ENCODE results near the gene NUB1.

NUB1 gene

DNA sequence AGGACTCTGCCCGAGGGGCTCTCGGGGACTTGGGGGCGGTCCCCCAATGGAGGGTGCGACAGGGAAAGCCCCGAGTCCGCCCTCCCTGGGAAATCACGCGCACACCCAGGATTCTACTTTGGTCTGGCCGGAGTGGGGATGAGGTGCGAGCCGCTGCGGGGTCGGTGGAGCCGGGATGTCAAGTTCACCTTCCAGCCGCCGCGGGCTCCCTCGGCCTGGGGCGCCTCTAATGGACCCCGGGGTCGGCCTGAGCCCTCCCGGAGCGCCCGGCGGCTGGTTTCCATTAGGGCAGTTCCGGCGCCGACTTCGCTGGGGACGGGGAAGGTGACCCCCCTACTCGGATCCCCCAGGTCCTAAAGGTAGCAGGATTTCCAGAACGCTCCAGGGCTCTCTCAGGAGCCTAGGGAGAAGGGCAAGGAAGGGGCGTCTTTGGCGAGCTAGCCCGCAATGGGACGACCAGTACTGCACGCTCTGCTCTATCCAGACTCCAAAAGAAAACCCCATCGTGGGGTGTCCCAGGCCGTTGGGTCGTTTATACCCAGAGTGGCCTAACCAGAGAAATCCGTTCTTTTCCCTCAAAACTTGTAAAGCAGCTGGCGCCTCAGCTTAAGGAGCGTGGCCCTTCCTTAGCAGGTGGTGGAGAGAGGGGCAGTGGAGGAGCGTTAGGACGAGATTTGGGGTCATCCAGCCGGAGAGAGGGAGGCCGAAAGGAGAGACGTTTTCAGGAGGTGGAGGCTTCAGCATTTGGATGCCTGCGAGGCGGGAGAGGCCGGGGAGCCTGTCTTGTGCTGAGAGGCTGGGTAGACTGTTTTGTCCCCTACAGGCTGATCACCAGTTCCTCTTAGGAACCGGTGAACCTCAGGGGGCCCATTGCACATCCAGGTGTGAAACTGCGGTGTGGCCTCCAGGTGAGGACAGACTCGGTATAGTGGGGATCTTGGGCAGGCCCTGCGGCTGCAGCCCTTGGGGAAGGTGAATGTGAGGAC is 69.1 kb downstream of the NUB1 start:
- DNase-seq (ENCODE audit: low read depth) = no peak
- H3K4me3 ChIP-seq (ENCODE audit: low read depth, low read length) = peak overlapping the region; percentile 40

DNA sequence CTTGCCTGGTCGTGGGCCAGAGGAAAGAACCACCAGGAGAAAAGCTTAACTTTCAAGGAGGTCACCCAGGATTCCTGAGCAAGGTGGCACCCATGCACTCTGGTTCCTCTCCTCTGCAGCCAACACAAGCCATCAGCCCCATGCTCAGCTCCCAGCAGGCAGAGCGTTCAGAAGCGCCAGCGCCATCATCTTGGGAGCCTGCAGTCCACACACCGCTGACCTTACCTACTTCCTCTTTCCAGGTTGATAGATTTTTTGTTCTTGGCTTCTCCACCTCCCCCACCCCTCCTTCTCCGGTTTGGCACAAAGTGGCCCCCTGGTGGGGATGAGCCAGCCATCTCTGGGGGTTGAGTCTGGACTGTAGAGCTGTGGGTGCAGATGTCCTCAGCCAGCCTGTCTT is 69.9 kb downstream of the NUB1 start:
- no peak for DNase-seq (ENCODE audit: low read depth)

DNA sequence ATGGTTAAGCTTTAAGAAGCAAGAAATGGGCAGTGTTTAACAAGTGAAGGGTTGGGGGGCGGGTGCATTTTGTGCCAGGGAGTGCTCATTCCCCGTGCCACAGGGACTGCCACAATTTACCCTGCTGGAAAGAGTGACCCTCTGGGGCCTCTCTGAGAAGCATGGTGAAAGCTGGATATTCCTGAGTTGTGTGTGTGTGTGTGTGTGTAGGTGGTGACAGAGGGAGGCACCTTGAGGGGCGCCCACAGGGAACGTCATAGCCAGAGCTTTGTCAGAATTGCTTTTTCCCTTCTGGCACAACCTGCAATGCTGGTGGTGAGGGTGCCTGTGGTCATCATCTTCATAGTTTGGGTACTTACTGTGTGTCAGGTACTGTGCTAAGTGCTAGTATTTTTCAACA is 70.7 kb downstream of the NUB1 start:
- H3K4me3 ChIP-seq (ENCODE audit: low read depth, low read length) = no peak overlapping the region
- DNase-seq (ENCODE audit: low read depth) = no peak

More for the DNA sequence above, 69.9 kb downstream of the NUB1 start:
- no peak overlapping the region for H3K4me3 ChIP-seq (ENCODE audit: low read depth, low read length)

DNA sequence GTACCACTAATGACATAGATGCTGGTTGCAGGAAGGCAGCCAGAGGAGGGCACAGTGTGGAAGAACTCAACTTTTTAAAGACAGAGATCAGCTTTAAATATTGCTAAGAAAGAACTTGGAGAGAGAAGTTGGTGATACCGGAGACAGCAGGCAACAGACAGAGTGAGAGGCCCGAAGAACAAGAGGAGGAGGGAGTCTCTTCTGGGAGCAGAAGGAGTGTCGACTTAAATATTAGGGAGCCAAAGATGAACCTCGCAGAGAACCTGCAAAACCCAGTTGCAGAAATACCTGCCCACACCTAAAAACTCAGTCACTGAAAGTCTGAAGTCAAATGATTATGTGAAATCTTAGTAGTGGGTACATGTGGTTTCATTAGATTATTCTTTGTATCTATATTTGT is 71.6 kb downstream of the NUB1 start:
- no peak overlapping the region for H3K4me3 ChIP-seq (ENCODE audit: low read depth, low read length)
- DNase-seq (ENCODE audit: low read depth) = no peak

DNA sequence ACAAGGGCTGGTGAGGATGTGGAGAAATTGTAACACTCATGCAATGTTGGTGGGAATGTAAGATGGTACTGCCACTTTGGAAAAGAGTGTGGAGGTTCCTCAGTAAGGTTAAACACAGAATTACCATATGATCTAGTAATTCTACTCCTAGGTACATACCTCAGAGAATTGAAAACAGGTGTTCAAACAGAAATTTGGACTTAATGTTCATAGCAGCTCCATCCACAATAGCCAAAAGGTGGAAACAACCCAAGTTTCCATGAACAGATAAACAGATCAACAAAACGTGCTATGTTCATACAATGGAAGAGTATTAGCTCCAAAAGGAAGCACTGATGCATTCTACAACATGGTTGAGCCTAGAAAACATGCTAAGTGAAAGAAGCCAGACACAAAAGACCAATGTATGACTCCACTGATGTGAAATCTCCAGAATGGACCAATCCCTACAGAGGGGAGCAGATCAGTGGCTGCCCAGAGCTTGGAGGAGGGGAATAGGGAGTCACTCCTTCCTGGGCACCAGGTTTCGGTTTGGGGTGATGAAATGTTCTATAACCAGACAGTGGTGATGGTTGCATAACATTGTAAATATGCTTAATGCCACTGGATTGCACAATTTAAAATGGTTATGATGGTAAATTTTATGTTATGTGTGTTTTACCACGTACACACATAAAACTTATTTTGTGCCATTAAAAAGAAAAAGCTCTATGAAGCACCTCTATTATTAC is 73.9 kb downstream of the NUB1 start:
- DNase-seq (ENCODE audit: low read depth) = no peak
- no peak overlapping the region for H3K4me3 ChIP-seq (ENCODE audit: low read depth, low read length)

DNA sequence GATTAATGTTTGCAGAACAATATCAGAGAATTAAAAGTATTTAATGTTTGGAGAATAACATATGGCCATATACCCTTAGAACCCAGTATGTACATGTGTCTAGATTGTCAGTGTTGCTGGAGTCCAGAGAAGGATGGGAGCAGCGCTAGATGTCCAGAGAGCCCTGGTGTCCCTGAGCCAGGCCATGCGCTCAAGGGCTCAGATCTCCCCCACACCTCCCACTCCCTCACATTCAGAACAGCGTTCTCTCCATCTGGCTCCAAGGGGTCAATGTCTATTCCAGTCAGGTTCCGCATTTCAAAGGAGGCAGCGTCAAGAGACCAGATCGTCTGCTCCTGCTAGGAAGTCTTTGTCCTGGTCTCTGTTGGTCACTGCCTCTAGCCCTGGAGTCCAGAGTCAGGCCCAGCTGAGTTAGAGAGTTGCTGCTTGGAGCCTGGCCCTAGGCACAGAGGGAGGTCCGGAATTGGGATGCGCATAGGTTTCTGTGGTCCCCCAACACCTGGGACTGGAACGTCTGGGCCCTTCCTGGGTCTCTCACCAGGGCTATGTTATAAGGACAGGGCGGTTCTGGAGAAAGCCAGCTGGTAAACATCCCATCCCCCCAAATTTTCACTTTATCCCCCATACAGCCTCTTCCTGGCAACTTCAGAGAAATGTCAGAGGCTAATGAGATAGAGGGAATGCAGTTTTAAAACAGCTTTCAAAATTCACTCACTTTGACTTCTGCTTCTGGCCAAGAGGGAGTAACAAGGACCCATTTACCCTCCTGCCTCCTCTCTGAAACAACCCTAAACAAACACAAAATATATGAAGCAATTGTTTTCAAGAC is 74.7 kb downstream of the NUB1 start:
- DNase-seq (ENCODE audit: low read depth) = no peak
- no peak overlapping the region for H3K4me3 ChIP-seq (ENCODE audit: low read depth, low read length)

DNA sequence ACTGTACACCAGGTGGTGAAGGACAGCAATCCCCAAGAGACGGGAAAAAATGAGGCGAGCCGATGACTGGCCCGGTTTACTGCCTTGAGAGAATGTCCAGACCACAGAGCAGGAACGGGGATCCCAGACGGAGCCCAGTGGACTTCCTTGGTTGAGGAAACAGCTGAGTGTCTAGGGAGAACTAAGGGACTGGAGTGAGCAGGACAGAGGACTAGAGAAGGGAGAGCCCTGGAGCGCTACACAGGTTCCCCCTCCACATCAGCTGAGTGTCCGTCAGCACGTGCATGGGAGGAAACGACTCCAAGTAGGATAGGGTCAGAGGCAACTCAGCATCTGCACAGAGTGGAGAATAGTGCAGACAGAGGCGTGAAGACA is 75.3 kb downstream of the NUB1 start:
- no peak overlapping the region for H3K4me3 ChIP-seq (ENCODE audit: low read depth, low read length)
- DNase-seq (ENCODE audit: low read depth) = no peak

DNA sequence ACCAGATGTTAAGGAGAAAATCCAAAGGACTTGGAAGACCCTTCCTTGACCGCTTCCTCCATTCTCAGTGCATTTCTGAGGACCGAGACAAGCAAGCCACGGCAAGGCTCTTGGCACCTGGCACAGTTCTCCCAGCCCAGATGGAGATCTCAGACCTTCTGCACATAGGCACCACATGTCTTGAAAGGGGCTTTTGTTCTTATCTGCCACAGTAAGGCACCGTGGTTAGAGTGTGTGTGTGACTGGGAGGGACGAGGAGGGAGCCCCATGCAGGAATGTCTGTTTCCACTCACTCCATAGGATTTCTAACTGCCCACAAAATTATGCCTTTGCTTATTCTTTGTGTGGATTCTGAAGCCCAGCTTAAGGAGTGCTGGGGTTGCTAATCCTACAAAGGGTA is 78.5 kb downstream of the NUB1 start:
- DNase-seq (ENCODE audit: low read depth) = no peak
- no peak overlapping the region for H3K4me3 ChIP-seq (ENCODE audit: low read depth, low read length)

DNA sequence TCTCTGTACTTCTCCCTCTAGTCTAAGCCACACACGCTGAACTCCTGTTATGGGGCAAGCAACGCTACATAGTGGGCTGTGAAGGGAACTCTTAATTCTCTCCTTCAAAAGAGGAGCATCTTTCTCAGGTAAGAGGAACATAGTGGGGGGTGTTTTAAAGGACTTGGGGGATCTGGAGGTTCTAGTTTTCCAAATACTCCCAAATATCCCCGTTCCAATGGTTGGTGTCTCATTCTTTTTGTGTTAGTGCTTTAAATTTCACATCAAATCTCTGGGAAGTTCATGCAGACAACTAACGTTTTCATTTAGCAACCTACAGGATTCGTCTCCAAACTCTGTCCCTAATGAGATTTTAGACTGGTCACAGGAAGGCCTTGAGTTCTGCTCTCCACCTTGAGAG is 80.6 kb downstream of the NUB1 start:
- no peak for DNase-seq (ENCODE audit: low read depth)
- no peak overlapping the region for H3K4me3 ChIP-seq (ENCODE audit: low read depth, low read length)

DNA sequence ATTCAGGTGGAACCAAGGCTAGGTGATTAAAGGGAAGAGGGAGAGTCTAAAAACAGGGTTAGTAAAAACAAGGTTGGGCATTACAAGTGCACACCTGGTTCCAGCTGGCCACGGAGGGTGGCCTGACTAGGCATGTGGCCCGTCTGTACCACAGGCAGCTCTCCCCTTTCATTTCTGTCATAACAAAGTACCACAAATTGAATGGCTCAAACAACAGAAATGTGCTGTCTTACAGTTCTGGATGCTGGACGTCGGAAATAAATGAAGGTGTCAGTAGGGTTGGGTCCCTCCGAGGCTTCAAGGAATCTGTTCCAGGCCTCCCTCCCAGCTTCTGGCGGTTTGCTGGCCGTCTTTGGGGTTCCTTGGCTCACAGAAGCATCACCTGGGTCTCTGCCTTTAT is 81.6 kb downstream of the NUB1 start:
- no peak overlapping the region for H3K4me3 ChIP-seq (ENCODE audit: low read depth, low read length)
- no peak for DNase-seq (ENCODE audit: low read depth)

DNA sequence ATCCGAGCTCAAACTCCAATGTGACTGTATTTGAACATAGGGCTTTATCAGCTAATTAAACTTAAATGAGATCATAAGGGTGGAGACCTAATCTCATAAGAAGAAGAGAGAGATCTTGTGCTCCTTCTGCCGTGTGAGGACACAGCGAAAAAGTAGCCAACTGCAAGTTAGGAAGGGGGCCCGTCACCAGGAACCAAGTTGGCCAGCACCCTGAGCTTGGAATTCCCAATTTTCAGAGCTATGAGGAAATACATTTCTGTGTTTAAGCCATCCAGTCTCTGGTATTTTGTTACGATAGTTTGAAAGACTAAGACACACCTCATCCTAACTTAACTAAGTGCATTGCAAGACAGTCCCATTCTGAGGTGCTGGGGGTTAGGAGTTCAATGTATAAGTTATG is 82.3 kb downstream of the NUB1 start:
- no peak for DNase-seq (ENCODE audit: low read depth)
- H3K4me3 ChIP-seq (ENCODE audit: low read depth, low read length) = no peak overlapping the region

DNA sequence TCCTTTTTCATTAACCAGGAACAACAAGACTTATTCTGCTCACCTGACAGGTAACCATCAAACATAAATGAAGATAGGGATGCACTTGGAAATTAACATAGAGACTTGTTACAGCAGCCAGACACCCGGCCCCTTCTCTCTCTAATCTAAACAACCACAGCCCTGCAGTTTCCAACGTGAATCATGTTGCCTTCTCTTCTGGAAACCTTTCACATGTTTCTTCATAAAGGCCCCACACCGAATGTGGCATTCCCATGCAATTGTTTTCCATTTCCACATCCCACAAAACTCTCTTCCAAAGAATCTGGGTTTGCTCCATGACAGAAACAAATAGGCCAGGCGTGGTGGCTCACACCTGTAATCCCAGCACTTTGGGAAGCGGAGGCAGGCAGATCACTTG is 83.2 kb downstream of the NUB1 start:
- no peak overlapping the region for H3K4me3 ChIP-seq (ENCODE audit: low read depth, low read length)
- DNase-seq (ENCODE audit: low read depth) = no peak

DNA sequence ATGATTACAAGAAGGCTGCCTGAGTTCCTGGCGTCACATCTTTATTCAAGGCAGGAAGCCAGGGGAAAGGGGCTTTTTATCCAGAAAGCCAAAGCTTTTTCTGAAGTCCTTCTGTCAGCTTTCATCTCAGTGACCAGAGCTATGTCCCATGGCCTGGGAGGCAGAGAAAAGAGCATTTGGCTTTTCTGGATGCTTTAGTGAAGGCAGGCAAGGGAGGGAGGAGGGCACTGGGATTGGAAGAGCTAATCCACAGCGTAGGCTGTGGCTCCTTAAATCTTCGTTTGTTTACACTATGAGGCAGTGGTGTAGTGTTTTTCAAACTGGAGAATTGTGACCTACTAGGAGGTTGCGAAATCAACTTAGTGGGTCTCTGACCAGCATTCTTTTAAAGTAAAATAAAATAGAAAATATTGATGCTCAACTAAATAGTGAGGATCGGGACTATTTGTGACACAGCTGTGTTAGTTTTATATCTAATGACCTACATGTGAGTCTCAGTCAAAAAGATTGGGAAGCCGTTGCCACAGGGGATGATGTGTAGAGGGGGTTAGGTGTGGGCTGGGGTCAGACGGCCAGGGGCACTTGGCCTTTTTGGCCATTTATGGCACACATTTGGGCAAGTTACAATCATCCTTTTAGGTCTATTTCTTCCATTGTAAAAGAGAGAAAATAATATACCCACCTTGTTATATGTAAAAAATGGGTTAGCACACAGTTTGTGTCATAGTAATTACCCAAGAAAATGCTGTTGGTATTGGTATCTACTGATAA is 84.2 kb downstream of the NUB1 start:
- no peak overlapping the region for H3K4me3 ChIP-seq (ENCODE audit: low read depth, low read length)
- peak; percentile 67 for DNase-seq (ENCODE audit: low read depth)

DNA sequence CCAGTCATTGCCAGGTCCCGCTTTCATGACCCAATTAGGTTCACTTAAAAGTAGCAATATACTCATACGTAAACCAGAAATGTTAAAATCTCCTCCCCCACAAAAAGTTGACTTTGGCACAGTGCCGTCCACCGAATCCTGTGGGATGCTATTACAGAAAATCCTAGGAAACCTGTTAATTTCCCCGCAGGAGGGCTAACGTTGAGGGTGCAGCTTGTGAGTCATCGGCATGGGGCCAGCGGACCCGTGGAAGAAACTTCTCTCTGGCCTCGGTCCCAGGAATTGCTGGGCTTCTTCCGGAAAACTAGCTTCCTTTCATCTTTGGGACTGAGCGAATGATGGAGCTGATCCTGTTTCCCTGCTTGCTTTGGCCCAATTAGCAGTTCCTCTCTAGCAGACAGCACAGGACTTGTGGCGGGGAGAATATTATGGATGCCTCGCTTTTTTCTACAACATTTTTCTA is 84.9 kb downstream of the NUB1 start:
- H3K4me3 ChIP-seq (ENCODE audit: low read depth, low read length) = no peak overlapping the region
- peak; percentile 86 for DNase-seq (ENCODE audit: low read depth)

DNA sequence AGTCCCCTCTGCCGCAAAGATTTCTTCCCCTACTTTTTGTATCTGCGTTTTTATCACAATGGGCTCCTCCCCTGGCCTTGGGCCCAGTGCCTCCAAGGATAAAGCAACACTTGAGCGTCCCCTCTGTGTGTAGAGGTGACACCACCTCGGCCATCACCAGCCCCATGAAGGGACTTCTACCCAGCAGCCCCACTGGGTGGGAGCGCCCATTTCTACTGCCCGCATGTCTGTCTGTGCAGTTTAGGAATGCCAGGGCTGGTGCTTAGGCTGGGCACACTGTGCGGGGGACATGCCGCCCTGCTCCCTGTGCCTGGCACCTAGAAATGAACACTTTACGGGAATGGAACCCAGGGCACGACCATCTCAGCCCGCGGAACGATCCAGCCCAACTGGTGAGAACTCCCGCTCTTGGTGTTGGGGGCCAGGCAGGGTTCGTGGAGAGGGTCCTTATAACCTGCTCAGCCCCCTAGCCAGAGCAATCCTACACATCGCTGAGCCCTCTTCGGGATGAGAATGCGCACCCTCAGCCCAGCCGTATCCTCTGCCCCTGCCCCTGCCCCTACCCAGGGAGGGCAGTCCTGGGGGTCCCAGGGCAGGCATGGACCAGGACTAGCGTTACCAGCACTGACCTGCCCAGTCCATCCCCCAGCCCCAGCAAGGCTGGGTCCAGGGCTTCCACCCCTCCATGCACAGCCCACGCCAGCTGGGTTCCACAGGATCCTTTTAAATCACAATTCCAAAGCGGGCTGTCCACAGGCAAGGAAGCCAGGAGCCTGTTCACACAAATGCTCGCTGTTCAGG is 85.5 kb downstream of the NUB1 start:
- DNase-seq (ENCODE audit: low read depth) = no peak
- H3K4me3 ChIP-seq (ENCODE audit: low read depth, low read length) = no peak overlapping the region

DNA sequence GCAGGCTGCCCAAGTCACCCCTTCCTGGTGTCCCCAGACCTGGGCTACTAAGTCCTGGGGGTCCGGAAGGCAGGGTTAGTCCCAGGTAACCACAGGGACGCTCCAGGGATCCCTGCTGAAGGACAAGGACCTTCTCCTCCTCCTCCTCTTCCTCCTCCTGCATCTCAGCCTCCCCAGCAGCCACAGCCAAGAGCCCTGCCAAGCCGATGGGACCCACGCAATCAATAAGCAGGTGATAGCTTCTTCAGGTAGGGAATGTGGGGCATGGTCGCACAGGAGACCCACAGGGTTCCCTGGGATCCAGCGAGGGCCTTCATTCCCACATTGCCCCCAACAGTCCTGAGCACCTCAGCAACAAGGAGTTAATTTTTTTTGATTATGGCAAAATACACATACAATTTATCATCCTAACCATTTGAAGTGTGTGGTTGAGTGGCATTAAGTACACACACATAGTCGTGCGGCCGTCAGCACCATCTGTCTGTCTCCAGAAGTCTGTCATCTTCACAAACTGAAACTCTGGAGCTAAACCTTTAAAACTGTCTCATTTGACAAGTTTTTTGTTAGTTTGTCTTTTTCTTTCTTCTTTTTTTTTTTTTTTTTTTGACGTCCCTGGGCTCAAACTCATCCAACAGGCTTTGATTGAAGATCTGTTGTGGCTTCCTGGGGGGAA is 86.2 kb downstream of the NUB1 start:
- H3K4me3 ChIP-seq (ENCODE audit: low read depth, low read length) = no peak overlapping the region

More for the DNA sequence above, 86.2 kb downstream of the NUB1 start:
- DNase-seq (ENCODE audit: low read depth) = no peak

Data from skeletal muscle cell (primary cell).